OCI-LY7 (cell line): ENCODE data around the gene PDE11A.

Experiments used
- EZH2phosphoT487 ChIP-seq: fragments of 200-600 bp; sonication (generic); IDR thresholded peaks from 2 replicates; pipeline ENCODE4 v1.6.1; 2018; ENCODE audit warnings: low read depth, borderline replicate concordance, mild to moderate bottlenecking, mixed run types, antibody characterized with exemption, low read length, moderate library complexity, mixed read lengths
- TF ChIP-seq, protein P1 (sequence below): fragments of 200-600 bp; sonication (generic); conservative IDR thresholded peaks from 2 replicates; pipeline ENCODE4 v1.5.1; 2014; ENCODE audit warnings: mild to moderate bottlenecking, antibody characterized with exemption, low read length, moderate library complexity, mixed read lengths

DNA sequence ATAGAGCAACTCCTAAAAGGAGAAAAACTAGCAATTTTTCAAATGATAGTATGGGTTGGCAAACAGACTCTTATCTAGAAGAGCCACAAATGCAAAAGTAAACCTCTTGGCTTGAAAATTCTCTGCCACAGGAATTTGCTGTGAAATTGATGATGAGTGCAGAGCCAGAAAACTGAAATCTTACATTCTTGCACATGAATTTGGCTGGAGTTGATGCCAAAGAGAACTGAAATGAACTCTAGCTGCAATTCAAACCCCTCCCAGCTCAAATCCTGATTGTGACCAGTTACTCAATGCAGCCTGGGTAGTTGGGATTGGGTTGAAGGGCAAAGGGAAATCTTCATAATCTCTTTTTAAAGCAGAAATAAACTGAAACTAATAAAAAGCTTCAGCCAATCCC is 266.6 kb downstream of the PDE11A start:
- TF ChIP-seq, protein P1, sequence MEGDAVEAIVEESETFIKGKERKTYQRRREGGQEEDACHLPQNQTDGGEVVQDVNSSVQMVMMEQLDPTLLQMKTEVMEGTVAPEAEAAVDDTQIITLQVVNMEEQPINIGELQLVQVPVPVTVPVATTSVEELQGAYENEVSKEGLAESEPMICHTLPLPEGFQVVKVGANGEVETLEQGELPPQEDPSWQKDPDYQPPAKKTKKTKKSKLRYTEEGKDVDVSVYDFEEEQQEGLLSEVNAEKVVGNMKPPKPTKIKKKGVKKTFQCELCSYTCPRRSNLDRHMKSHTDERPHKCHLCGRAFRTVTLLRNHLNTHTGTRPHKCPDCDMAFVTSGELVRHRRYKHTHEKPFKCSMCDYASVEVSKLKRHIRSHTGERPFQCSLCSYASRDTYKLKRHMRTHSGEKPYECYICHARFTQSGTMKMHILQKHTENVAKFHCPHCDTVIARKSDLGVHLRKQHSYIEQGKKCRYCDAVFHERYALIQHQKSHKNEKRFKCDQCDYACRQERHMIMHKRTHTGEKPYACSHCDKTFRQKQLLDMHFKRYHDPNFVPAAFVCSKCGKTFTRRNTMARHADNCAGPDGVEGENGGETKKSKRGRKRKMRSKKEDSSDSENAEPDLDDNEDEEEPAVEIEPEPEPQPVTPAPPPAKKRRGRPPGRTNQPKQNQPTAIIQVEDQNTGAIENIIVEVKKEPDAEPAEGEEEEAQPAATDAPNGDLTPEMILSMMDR: no peak
- no peak for TF ChIP-seq EZH2phosphoT487
